ENCODE measurements around the gene COL27A1. TPM values are rescaled to one million over a fixed set of nuclear protein-coding genes. Genes with fewer than 3 reads are reported as not detected.

COL27A1 gene
- total RNA-seq, 1 donor, result 2.1 TPM

DNA sequence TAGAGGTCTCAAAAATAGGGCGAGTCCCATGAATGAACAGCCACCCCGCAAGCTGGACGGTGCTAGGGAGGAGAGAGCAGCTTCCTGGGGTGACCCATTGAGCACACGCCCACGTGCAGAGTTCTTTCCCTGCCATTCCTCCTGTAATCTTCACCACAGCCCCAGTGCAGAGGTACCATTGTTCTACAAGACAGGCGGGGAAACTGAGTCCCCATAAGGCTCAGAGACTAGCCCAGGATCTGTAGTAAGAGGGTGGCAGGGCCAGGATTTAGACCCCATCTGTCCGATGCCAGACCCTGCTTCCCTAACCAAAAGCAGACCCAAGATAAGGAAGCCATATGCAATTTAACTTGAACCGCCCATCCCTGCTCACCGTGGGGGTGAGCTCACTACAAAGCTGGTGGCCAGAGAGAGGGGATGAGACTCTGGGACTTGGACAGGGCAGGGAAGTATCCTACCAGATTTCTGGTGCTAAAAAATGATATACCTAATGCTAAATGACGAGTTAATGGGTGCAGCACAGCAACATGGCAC lies 130.9 kb downstream of the COL27A1 start:
- TF ChIP-seq CTCF (IDR thresholded peaks at IDR 0.05; ENCODE audit: insufficient read depth, low read length), result no peak
- DNase-seq (ENCODE audit: low read depth), result no peak
- H3K4me3 ChIP-seq (ENCODE audit: low read depth, low read length), result no peak overlapping the region

DNA sequence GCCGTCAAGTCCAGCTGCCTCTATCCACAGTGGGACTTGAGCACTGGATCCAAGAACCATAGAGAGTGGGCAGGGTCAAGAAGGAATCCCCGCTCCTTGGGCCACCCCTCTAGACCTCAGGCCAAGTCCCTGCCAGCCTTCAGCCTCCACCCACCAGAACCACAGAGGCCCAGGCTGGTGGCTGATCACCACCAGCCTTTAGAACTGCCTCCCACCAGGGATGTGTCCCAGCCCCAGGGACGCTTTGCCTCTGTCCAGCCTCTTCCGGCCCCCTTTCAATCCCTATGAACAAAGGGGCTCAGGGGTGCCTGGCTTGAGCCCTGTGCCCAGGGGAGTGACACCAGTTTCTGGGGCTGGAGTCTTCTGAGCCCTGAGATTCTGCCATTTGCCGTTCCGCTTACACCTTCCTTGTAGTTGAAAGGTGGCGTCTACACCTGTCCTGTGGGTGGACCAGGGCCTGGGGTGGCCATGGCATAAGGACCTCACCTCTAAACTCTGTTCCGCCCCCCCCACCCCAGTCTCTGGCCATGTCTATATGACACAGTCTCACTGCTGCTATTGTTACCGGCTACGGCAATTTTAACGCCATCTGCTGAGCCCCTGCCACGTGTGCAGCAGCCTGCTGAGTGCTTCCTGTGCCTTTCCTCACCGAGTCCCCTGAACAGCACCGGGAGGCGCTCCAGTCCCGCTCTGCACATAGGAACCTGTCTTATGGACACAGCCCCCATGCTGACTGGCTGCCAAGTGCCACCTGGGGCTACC lies 131.8 kb downstream of the COL27A1 start:
- H3K4me3 ChIP-seq (ENCODE audit: low read depth, low read length), result no peak overlapping the region
- TF ChIP-seq CTCF (IDR thresholded peaks at IDR 0.05; ENCODE audit: insufficient read depth, low read length), result no peak
- DNase-seq (ENCODE audit: low read depth), result no peak

GRCh38 chr9:114287763-114288192 lies 132.4 kb downstream of the COL27A1 start:
- H3K4me3 ChIP-seq (ENCODE audit: low read depth, low read length), result no peak overlapping the region
- TF ChIP-seq CTCF (IDR thresholded peaks at IDR 0.05; ENCODE audit: insufficient read depth, low read length), result no peak
- no peak for DNase-seq (ENCODE audit: low read depth)

GRCh38 chr9:114288193-114289091 lies 133.1 kb downstream of the COL27A1 start:
- H3K4me3 ChIP-seq (ENCODE audit: low read depth, low read length), result no peak overlapping the region
- TF ChIP-seq CTCF (IDR thresholded peaks at IDR 0.05; ENCODE audit: insufficient read depth, low read length), result no peak
- peak; percentile 33 for DNase-seq (ENCODE audit: low read depth)

DNA sequence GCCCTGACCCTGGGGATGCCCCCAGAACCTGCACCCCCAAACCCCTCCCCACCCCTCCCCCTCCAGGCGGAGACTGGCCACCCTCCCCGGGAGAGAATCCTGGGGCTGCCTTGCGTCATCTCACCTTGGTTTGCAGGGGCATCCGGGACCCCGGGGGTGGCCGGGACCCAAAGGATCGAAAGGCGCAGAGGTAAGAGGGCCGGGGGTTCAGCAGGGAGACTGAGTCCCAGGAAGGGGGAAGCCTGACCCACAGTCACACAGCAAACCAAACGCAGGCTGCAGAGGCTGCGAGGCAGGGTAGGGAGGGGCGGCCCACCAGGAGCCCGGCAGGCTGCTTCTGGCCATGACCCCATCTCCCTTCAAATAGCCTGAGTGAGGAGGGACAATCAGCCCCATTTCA lies 133.8 kb downstream of the COL27A1 start:
- H3K4me3 ChIP-seq (ENCODE audit: low read depth, low read length), result no peak overlapping the region
- no peak for TF ChIP-seq CTCF (IDR thresholded peaks at IDR 0.05; ENCODE audit: insufficient read depth, low read length)
- DNase-seq (ENCODE audit: low read depth), result no peak

DNA sequence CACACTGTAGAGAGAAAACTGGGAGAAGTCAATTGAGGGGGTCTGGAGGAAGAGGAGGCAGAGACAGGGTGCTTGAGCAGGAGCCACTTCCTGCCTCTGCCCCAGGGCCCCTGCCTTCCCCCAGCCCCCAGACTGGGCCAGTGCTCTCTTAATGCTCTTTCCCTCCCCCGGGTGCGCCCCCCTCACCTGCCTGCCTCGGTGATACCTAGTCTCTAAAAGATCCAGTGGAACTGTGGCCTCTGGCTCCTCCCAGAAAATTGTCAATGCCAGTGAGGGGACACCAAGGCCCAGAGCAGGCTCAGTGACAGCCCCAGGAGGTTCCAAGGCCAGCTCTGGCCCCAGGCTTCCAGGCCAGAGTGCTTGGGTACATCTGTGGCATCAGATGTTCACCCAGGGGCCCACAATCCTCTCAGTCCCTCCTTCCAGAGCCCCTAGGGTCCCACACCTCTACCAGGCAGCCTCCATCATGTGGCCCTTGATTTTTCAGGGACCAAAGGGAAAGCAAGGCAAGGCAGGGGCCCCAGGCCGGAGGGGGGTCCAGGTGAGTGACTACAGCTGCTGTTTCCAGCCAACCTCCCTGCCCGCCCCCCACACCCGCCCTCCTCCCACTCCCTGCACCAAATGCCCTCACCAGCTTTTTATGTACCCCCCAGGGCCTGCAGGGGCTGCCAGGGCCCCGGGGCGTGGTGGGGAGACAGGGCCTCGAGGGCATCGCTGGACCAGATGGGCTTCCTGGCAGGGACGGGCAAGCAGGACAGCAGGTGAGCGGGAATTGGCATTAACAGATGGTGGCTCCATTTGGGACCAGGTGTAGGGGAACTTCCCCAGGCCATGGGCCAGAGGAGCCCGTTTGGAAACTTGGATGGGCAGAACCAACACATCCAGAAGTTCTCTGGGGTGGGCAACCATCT lies 134.5 kb downstream of the COL27A1 start:
- TF ChIP-seq CTCF (IDR thresholded peaks at IDR 0.05; ENCODE audit: insufficient read depth, low read length), result no peak
- no peak for DNase-seq (ENCODE audit: low read depth)

More for the DNA sequence above, 134.5 kb downstream of the COL27A1 start:
- H3K4me3 ChIP-seq (ENCODE audit: low read depth, low read length), result no peak overlapping the region

All from fibroblast of the aortic adventitia (primary cell).